ENCODE measurements around the gene MYCL. TPM values are rescaled to one million over a fixed set of nuclear protein-coding genes. Genes with fewer than 3 reads are reported as not detected.

MYCL gene
- total and polyA plus RNA-seq, 2 of the 8 experiments (the other 6 are each of a cell fraction or from before 2014, with no cell fraction given): 20.3 to 28.8 TPM

Small RNA genes lying within 50 kb of the gene (small RNA-seq; reads per million reads assigned to genes)
- gene RF00019 (ENCODE audit: insufficient read depth): not detected

Other genes starting within 250 kb of the MYCL start
- not detected in 2 replicates for gene NT5C1A, start 229.8 kb downstream of the MYCL start, total RNA-seq (2021; fragmentation: NEBNext Ultra II Directional; extraction: Animal tissue kit (Norgen Biotek cat#: 25700))
- 0.06 TPM in 1 of 2 replicates, not detected in the other for gene NT5C1A, start 229.8 kb downstream of the MYCL start, polyA plus RNA-seq (2011; rRNA removed)
- gene HPCAL4, start 210.5 kb downstream of the MYCL start, total RNA-seq (2021; fragmentation: NEBNext Ultra II Directional; extraction: Animal tissue kit (Norgen Biotek cat#: 25700)): 0.46 and 0.54 TPM in 2 replicates
- 0.55 and 0.74 TPM in 2 replicates for gene HPCAL4, start 210.5 kb downstream of the MYCL start, polyA plus RNA-seq (2011; rRNA removed)
- gene PPIE, start 163.0 kb downstream of the MYCL start, total RNA-seq (2021; fragmentation: NEBNext Ultra II Directional; extraction: Animal tissue kit (Norgen Biotek cat#: 25700)): 38.9 and 40.2 TPM in 2 replicates
- gene PPIE, start 163.0 kb downstream of the MYCL start, polyA plus RNA-seq (2011; rRNA removed): 49.4 and 56.1 TPM in 2 replicates
- 2.9 TPM in 2 replicates for gene OXCT2, start 130.6 kb downstream of the MYCL start, total RNA-seq (2021; fragmentation: NEBNext Ultra II Directional; extraction: Animal tissue kit (Norgen Biotek cat#: 25700))
- 2.6 and 3.4 TPM in 2 replicates for gene OXCT2, start 130.6 kb downstream of the MYCL start, polyA plus RNA-seq (2011; rRNA removed)
- gene BMP8B, start 113.1 kb downstream of the MYCL start, total RNA-seq (2021; fragmentation: NEBNext Ultra II Directional; extraction: Animal tissue kit (Norgen Biotek cat#: 25700)): 0.37 and 0.54 TPM in 2 replicates
- 0.50 and 0.52 TPM in 2 replicates for gene BMP8B, start 113.1 kb downstream of the MYCL start, polyA plus RNA-seq (2011; rRNA removed)
- 30.3 and 32.3 TPM in 2 replicates for gene TRIT1, start 18.4 kb downstream of the MYCL start, total RNA-seq (2021; fragmentation: NEBNext Ultra II Directional; extraction: Animal tissue kit (Norgen Biotek cat#: 25700))
- gene TRIT1, start 18.4 kb downstream of the MYCL start, polyA plus RNA-seq (2011; rRNA removed): 9.1 and 11.1 TPM in 2 replicates
- 25.9 and 26.6 TPM in 2 replicates for gene MFSD2A, start 53.2 kb upstream of the MYCL start, total RNA-seq (2021; fragmentation: NEBNext Ultra II Directional; extraction: Animal tissue kit (Norgen Biotek cat#: 25700))
- 18.3 and 25.6 TPM in 2 replicates for gene MFSD2A, start 53.2 kb upstream of the MYCL start, polyA plus RNA-seq (2011; rRNA removed)
- 274 and 295 TPM in 2 replicates for gene CAP1, start 138.8 kb upstream of the MYCL start, total RNA-seq (2021; fragmentation: NEBNext Ultra II Directional; extraction: Animal tissue kit (Norgen Biotek cat#: 25700))
- 94.5 and 140 TPM in 2 replicates for gene CAP1, start 138.8 kb upstream of the MYCL start, polyA plus RNA-seq (2011; rRNA removed)
- 141 and 150 TPM in 2 replicates for gene PPT1, start 195.3 kb upstream of the MYCL start, total RNA-seq (2021; fragmentation: NEBNext Ultra II Directional; extraction: Animal tissue kit (Norgen Biotek cat#: 25700))
- gene PPT1, start 195.3 kb upstream of the MYCL start, polyA plus RNA-seq (2011; rRNA removed): 38.8 and 77.1 TPM in 2 replicates

Data from H1 (cell line).